ENCODE data around the gene LIN28A. TPM values are rescaled to one million over a fixed set of nuclear protein-coding genes. Genes with fewer than 3 reads are reported as not detected.
"Not testable (repeated sequence)": the region's sequence is repeated elsewhere in the genome, so short reads cannot be mapped to it uniquely, and the experiment has no call there.

The LIN28A gene
- polyA plus RNA-seq, 1 of the 3 experiments (the other 2 are of a cell fraction): not detected

GRCh38 chr1:26384076-26384475 lies 26.5 kb upstream of the LIN28A start:
- DNase-seq: no peak
- Histone ChIP-seq H3K9me3 (no peaks in the 10 kb centered on the region), H4K20me1 (ENCODE audit: insufficient read depth) (no peaks in the 10 kb centered on the region), H3K9me2 (no peaks in the 10 kb centered on the region), H2AFZ (ENCODE audit: low read depth) (no peak overlapping the region), H3K79me2 (ENCODE audit: insufficient read depth) (no peaks in the 10 kb centered on the region), H3F3A (replicated peaks; ENCODE audit: insufficient read depth) (no peaks in the 10 kb centered on the region), H3K36me3 (replicated peaks in 1 of 2; ENCODE audit: control insufficient read depth in 1 of 2, insufficient read depth in 2 of 2, low read length in 1 of 2) (no peaks in the 10 kb centered on the region), H3K27me3 (ENCODE audit: insufficient read depth) (no peaks in the 10 kb centered on the region), H3K4me3 (ENCODE audit: low read depth in 2 of 2, low read length in 1 of 2) (no peak overlapping the region), H3K27ac (ENCODE audit: low read depth in 2 of 2, low read length in 1 of 2) (no peak overlapping the region), H3K4me1 (ENCODE audit: control insufficient read depth in 1 of 2, insufficient read depth in 2 of 2, low read depth in 1 of 2, low read length in 1 of 2) (no peaks in the 10 kb centered on the region), H3K4me2 (no peak overlapping the region), H3K9ac (no peak overlapping the region)
- 81% methylated on average over 3 of the region's 3 CpGs for WGBS (ENCODE audit: low lambda C conversion rate)
- ChIA-PET CTCF (no interaction called here), POLR2A (no interaction called here)
- TF ChIP-seq MAX (IDR thresholded peaks at IDR 0.05; ENCODE audit: low read depth) (no peak), FOXM1 (IDR thresholded peaks at IDR 0.05; ENCODE audit: low read depth) (no peak), TAF1 (IDR thresholded peaks at IDR 0.05; ENCODE audit: borderline replicate concordance, low read depth, low read length) (no peak), NRF1 (IDR thresholded peaks at IDR 0.05; ENCODE audit: low read depth, low read length) (no peak), JUND (IDR thresholded peaks at IDR 0.05) (no peak), IRF3 (IDR thresholded peaks at IDR 0.05; ENCODE audit: low read depth, low read length) (no peak), FOSL2 (IDR thresholded peaks at IDR 0.05; ENCODE audit: borderline replicate concordance, low read depth) (no peak), RAD21 (IDR thresholded peaks at IDR 0.05; ENCODE audit: low read length) (no peak), RCOR1 (IDR thresholded peaks at IDR 0.05; ENCODE audit: low read length) (no peak), TCF12 (IDR thresholded peaks at IDR 0.05) (no peak), SMC3 (IDR thresholded peaks at IDR 0.05; ENCODE audit: low read depth, low read length) (no peak)
- TF ChIP-seq, protein P1, sequence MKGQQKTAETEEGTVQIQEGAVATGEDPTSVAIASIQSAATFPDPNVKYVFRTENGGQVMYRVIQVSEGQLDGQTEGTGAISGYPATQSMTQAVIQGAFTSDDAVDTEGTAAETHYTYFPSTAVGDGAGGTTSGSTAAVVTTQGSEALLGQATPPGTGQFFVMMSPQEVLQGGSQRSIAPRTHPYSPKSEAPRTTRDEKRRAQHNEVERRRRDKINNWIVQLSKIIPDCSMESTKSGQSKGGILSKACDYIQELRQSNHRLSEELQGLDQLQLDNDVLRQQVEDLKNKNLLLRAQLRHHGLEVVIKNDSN (IDR thresholded peaks at IDR 0.05; ENCODE audit: borderline replicate concordance, low read depth): no peak

GRCh38 chr1:26385063-26385462 lies 25.6 kb upstream of the LIN28A start:
- H3K4me1 ChIP-seq (ENCODE audit: control insufficient read depth in 1 of 2, insufficient read depth in 2 of 2, low read depth in 1 of 2, low read length in 1 of 2); H3K9me2 ChIP-seq; H2AFZ ChIP-seq (ENCODE audit: low read depth); H3K9ac ChIP-seq; H3K4me3 ChIP-seq (ENCODE audit: low read depth in 2 of 2, low read length in 1 of 2); POLR2A ChIA-PET; H4K20me1 ChIP-seq (ENCODE audit: insufficient read depth); H3K79me2 ChIP-seq (ENCODE audit: insufficient read depth); H3K4me2 ChIP-seq; DNase-seq; H3F3A ChIP-seq (replicated peaks; ENCODE audit: insufficient read depth); H3K36me3 ChIP-seq (replicated peaks in 1 of 2; ENCODE audit: control insufficient read depth in 1 of 2, insufficient read depth in 2 of 2, low read length in 1 of 2); H3K27ac ChIP-seq (ENCODE audit: low read depth in 2 of 2, low read length in 1 of 2); H3K9me3 ChIP-seq; H3K27me3 ChIP-seq (ENCODE audit: insufficient read depth): not testable (repeated sequence)
- 94% methylated on average over 3 of the region's 3 CpGs for WGBS (ENCODE audit: low lambda C conversion rate)
- CTCF ChIA-PET: interaction anchor here (1.6 kb wide), 2 partner anchors 20 to 32 kb away, joined by 4 to 7 read pairs; no protein-coding TSS in a partner anchor

- WGBS (ENCODE audit: low lambda C conversion rate): 71% methylated on average over 6 of the region's 7 CpGs
- Histone ChIP-seq H3K79me2 (ENCODE audit: insufficient read depth) (no peaks in the 10 kb centered on the region), H3K9me3 (no peaks in the 10 kb centered on the region), H3F3A (replicated peaks; ENCODE audit: insufficient read depth) (no peaks in the 10 kb centered on the region), H3K9me2 (no peaks in the 10 kb centered on the region), H3K4me2 (no peak overlapping the region), H3K27me3 (ENCODE audit: insufficient read depth) (no peaks in the 10 kb centered on the region), H3K4me1 (ENCODE audit: control insufficient read depth in 1 of 2, insufficient read depth in 2 of 2, low read depth in 1 of 2, low read length in 1 of 2) (no peaks in the 10 kb centered on the region), H3K36me3 (replicated peaks in 1 of 2; ENCODE audit: control insufficient read depth in 1 of 2, insufficient read depth in 2 of 2, low read length in 1 of 2) (no peaks in the 10 kb centered on the region), H3K9ac (no peak overlapping the region), H2AFZ (ENCODE audit: low read depth) (no peak overlapping the region), H3K27ac (ENCODE audit: low read depth in 2 of 2, low read length in 1 of 2) (no peak overlapping the region), H4K20me1 (ENCODE audit: insufficient read depth) (no peaks in the 10 kb centered on the region), H3K4me3 (ENCODE audit: low read depth in 2 of 2, low read length in 1 of 2) (no peak overlapping the region)
- peak; percentile 15; the same call in 1 of the 2 replicates for TF ChIP-seq FOSL2 (IDR thresholded peaks at IDR 0.05; ENCODE audit: borderline replicate concordance, low read depth)
- no peak for TF ChIP-seq REST (IDR thresholded peaks at IDR 0.05; ENCODE audit: low read depth, low read length)
- CTCF ChIA-PET: no interaction called here
- POLR2A ChIA-PET: no interaction called here
- no peak for DNase-seq
Measured at GRCh38 chr1:26387447-26387846, 23.2 kb upstream of the LIN28A start.

All from SK-N-SH (cell line).